HepG2 (cell line): ENCODE data around the gene SRP9. TPM values are rescaled to one million over a fixed set of nuclear protein-coding genes. Genes with fewer than 3 reads are reported as not detected.
A peak's percentile ranks its signal among the peaks of the same experiment; 100 is the strongest.

Source experiments
- GATAD2A ChIP-seq: IDR thresholded peaks from 2 replicates; pipeline ENCODE4 v1.6.1; 2016
- GLI4 ChIP-seq: sonication (generic); formaldehyde crosslinking; IDR thresholded peaks from 2 replicates; pipeline ENCODE4 v1.5.1; 2020; ENCODE audit warnings: missing genetic modification reagents, mild to moderate bottlenecking, moderate library complexity, borderline replicate concordance
- HMG20B ChIP-seq: conservative IDR thresholded peaks from 2 replicates; pipeline ENCODE4 v1.6.1; 2016; ENCODE audit warnings: missing genetic modification reagents, missing compliant biosample characterization
- ZKSCAN8 ChIP-seq: IDR thresholded peaks from 2 replicates; pipeline ENCODE4 v1.6.1; 2016; ENCODE audit warnings: borderline replicate concordance, missing genetic modification reagents, missing compliant biosample characterization
- ZNF703 ChIP-seq: sonication (generic); formaldehyde crosslinking; IDR thresholded peaks from 2 replicates; pipeline ENCODE4 v1.5.1; 2020; ENCODE audit warnings: missing genetic modification reagents, mild to moderate bottlenecking, moderate library complexity, borderline replicate concordance
- polyA plus RNA-seq, 8 experiments: library from polyadenylated mRNA; depleted of rRNA in 3 of 8; stranded (reverse) in 7 of 8; unstranded in 1 of 8; fragments of >200 nt; fragmentation: Illumina TruSeq in 4 of 8; extraction: Trizol in 4 of 8; gene quantifications; 2 replicates each; pipeline versions ENCODE4 v1.2.1 to v1.2.3, GENCODE V29; 2011 to 2016; ENCODE audit warnings: low read depth in 4 of 8, missing spikeins in 1 of 8, mixed read lengths in 1 of 8; ENCODE audit not compliant: insufficient read depth in 1 of 8
- total RNA-seq, 5 experiments: library from RNA; depleted of rRNA; stranded (reverse); fragments of >200 nt; fragmentation: Illumina TruSeq; extraction: Trizol; gene quantifications; 2 replicates each; pipeline ENCODE4 v1.2.3, GENCODE V29; 2016; ENCODE audit warnings: low read depth in 1 of 5
- TF ChIP-seq, protein P1 (sequence below): sonication (generic); formaldehyde crosslinking; IDR thresholded peaks from 2 replicates; pipeline ENCODE4 v1.4.0; 2020; ENCODE audit warnings: missing genetic modification reagents
- TF ChIP-seq, protein P2 (sequence below): sonication (generic); formaldehyde crosslinking; IDR thresholded peaks from 2 replicates; pipeline ENCODE4 v1.5.0; 2020; ENCODE audit warnings: mild to moderate bottlenecking, missing genetic modification reagents, moderate library complexity

Gene SRP9
- total and polyA plus RNA-seq, 2 of the 13 experiments (the other 11 are each of a cell fraction or from before 2014, with no cell fraction given), result 251 to 307 TPM

DNA sequence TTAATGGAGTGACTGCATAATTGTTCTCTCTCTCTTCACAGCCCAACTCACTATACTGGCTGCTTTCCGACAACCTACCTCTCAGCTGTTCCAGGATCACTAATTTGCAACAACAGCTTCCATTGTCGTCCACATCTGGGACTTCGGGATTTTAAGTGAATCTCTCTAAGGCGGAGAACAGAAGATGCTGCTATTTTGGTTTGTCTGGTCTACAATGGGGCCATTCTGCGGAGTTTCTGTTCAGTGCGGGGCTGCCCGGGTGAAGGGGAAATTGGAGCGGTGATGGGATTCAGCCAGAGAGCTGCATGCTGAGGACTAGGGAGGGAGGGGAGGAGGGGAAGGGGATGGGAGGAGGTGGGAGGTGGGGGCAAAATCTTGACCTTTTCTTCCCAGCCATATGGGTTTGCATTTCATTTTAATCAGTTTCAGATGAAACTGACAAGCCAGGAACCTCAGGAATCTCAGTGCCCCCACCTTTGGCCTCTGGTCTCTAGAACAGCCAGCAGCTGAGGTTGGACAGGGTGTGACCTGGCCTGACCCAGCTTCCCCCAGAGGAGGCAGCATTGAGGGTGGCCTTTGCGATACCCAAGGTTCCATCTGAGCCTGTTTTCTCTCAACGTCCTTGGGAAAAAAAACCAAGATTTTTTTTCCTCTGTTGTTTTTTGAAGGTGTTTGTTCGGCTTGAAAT, 6.9 kb upstream of the SRP9 start (continued):
- TF ChIP-seq, protein P1, sequence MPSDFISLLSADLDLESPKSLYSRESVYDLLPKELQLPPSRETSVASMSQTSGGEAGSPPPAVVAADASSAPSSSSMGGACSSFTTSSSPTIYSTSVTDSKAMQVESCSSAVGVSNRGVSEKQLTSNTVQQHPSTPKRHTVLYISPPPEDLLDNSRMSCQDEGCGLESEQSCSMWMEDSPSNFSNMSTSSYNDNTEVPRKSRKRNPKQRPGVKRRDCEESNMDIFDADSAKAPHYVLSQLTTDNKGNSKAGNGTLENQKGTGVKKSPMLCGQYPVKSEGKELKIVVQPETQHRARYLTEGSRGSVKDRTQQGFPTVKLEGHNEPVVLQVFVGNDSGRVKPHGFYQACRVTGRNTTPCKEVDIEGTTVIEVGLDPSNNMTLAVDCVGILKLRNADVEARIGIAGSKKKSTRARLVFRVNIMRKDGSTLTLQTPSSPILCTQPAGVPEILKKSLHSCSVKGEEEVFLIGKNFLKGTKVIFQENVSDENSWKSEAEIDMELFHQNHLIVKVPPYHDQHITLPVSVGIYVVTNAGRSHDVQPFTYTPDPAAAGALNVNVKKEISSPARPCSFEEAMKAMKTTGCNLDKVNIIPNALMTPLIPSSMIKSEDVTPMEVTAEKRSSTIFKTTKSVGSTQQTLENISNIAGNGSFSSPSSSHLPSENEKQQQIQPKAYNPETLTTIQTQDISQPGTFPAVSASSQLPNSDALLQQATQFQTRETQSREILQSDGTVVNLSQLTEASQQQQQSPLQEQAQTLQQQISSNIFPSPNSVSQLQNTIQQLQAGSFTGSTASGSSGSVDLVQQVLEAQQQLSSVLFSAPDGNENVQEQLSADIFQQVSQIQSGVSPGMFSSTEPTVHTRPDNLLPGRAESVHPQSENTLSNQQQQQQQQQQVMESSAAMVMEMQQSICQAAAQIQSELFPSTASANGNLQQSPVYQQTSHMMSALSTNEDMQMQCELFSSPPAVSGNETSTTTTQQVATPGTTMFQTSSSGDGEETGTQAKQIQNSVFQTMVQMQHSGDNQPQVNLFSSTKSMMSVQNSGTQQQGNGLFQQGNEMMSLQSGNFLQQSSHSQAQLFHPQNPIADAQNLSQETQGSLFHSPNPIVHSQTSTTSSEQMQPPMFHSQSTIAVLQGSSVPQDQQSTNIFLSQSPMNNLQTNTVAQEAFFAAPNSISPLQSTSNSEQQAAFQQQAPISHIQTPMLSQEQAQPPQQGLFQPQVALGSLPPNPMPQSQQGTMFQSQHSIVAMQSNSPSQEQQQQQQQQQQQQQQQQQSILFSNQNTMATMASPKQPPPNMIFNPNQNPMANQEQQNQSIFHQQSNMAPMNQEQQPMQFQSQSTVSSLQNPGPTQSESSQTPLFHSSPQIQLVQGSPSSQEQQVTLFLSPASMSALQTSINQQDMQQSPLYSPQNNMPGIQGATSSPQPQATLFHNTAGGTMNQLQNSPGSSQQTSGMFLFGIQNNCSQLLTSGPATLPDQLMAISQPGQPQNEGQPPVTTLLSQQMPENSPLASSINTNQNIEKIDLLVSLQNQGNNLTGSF (CRISPR knock-in tag), result no peak
- TF ChIP-seq HMG20B (0 out of 2 replicates have a peak, but pooled peaks have one; percentile 30), ZNF703 (CRISPR knock-in tag) (no peak), GLI4 (CRISPR knock-in tag) (no peak), ZKSCAN8 (CRISPR knock-in tag) (no peak), GATAD2A (CRISPR knock-in tag) (peak; percentile 46)
- TF ChIP-seq, protein P2, sequence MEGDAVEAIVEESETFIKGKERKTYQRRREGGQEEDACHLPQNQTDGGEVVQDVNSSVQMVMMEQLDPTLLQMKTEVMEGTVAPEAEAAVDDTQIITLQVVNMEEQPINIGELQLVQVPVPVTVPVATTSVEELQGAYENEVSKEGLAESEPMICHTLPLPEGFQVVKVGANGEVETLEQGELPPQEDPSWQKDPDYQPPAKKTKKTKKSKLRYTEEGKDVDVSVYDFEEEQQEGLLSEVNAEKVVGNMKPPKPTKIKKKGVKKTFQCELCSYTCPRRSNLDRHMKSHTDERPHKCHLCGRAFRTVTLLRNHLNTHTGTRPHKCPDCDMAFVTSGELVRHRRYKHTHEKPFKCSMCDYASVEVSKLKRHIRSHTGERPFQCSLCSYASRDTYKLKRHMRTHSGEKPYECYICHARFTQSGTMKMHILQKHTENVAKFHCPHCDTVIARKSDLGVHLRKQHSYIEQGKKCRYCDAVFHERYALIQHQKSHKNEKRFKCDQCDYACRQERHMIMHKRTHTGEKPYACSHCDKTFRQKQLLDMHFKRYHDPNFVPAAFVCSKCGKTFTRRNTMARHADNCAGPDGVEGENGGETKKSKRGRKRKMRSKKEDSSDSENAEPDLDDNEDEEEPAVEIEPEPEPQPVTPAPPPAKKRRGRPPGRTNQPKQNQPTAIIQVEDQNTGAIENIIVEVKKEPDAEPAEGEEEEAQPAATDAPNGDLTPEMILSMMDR (CRISPR knock-in tag), result peak; percentile 45
